Neural progenitor cell (in vitro differentiated cells): Measurements from ENCODE around the gene NCKAP5. TPM values are rescaled to one million over a fixed set of nuclear protein-coding genes. Genes with fewer than 3 reads are reported as not detected.

Experiments used
- DNase-seq: peaks from one replicate; pipeline ENCODE4 v3.0.0-alpha.2; 2016; ENCODE audit warnings: low spot score
- H2AFZ ChIP-seq: fragments of 200-600 bp; sonication (generic); replicated peaks from 2 replicates; pipeline ENCODE4 v1.6.1; 2016; ENCODE audit warnings: antibody characterized with exemption
- H3F3A ChIP-seq: fragments of 200-600 bp; sonication (generic); 2 replicates; pipeline ENCODE4 v1.6.1; 2016; ENCODE audit warnings: antibody characterized with exemption, low read depth
- H3K27ac ChIP-seq: fragments of 200-600 bp; sonication (generic); 2 replicates; pipeline ENCODE4 v1.5.1; 2016; ENCODE audit warnings: mild to moderate bottlenecking
- H3K27me3 ChIP-seq: fragments of 200-600 bp; sonication (generic); 2 replicates; pipeline ENCODE4 v1.6.1; 2016; ENCODE audit warnings: mild to moderate bottlenecking, moderate library complexity
- H3K36me3 ChIP-seq: fragments of 200-600 bp; sonication (generic); 2 replicates; pipeline ENCODE4 v1.5.1; 2016
- H3K4me1 ChIP-seq: fragments of 200-600 bp; sonication (generic); 2 replicates; pipeline ENCODE4 v1.6.1; 2016; ENCODE audit warnings: mixed run types
- H3K4me2 ChIP-seq: fragments of 200-600 bp; sonication (generic); 2 replicates; pipeline ENCODE4 v1.6.1; 2016
- H3K4me3 ChIP-seq: fragments of 200-600 bp; sonication (generic); 2 replicates; pipeline ENCODE4 v1.5.1; 2016
- H3K79me2 ChIP-seq: fragments of 200-600 bp; sonication (generic); 2 replicates; pipeline ENCODE4 v1.6.1; 2016; ENCODE audit warnings: low read depth
- H3K9ac ChIP-seq: fragments of 200-600 bp; sonication (generic); 2 replicates; pipeline ENCODE4 v1.6.1; 2016
- H3K9me3 ChIP-seq: fragments of 200-600 bp; sonication (generic); 2 replicates; pipeline ENCODE4 v1.5.1; 2016; ENCODE audit warnings: low read depth
- H4K20me1 ChIP-seq: fragments of 200-600 bp; sonication (generic); 2 replicates; pipeline ENCODE4 v1.6.1; 2016; ENCODE audit warnings: low read depth
- H3K27ac Mint-ChIP-seq: 3 replicates; pipeline ENCODE4 v1.8.0; 2021; ENCODE audit warnings: mixed read lengths
- H3K27me3 Mint-ChIP-seq: 2 replicates; pipeline ENCODE4 v1.8.0; 2022; ENCODE audit warnings: low read depth, mild to moderate bottlenecking, inconsistent platforms, moderate library complexity, mixed read lengths; ENCODE audit not compliant: insufficient read depth
- H3K36me3 Mint-ChIP-seq: 3 replicates; pipeline ENCODE4 v1.8.0; 2021; ENCODE audit warnings: mixed read lengths
- H3K4me1 Mint-ChIP-seq: 3 replicates; pipeline ENCODE4 v1.8.0; 2021; ENCODE audit warnings: mixed read lengths
- H3K4me3 Mint-ChIP-seq: 3 replicates; pipeline ENCODE4 v1.8.0; 2021; ENCODE audit warnings: mild to moderate bottlenecking, moderate library complexity, mixed read lengths
- H3K9me3 Mint-ChIP-seq: 3 replicates; pipeline ENCODE4 v1.8.0; 2020; ENCODE audit warnings: mixed read lengths
- EZH2 ChIP-seq: fragments of 200-600 bp; sonication (generic); IDR thresholded peaks from 2 replicates; pipeline ENCODE4 v1.6.1; 2017; ENCODE audit warnings: antibody characterized with exemption, mild to moderate bottlenecking, moderate library complexity
- EZH2phosphoT487 ChIP-seq: fragments of 200-600 bp; sonication (generic); IDR thresholded peaks from 2 replicates; pipeline ENCODE4 v1.6.1; 2017; ENCODE audit warnings: antibody characterized with exemption
- total RNA-seq: library from RNA; depleted of rRNA; stranded (reverse); fragments of >200 nt; gene quantifications from 2 replicates; pipeline ENCODE4 v1.2.3, GENCODE V29; 2015; ENCODE audit warnings: low replicate concordance
- TF ChIP-seq, protein P1 (sequence below): fragments of 200-600 bp; sonication (generic); IDR thresholded peaks from 2 replicates; pipeline ENCODE4 v1.5.1; 2017; ENCODE audit warnings: antibody characterized with exemption, mild to moderate bottlenecking

NCKAP5 gene
- total RNA-seq, 1 donor from 2014 or later = 0.47 TPM

DNA sequence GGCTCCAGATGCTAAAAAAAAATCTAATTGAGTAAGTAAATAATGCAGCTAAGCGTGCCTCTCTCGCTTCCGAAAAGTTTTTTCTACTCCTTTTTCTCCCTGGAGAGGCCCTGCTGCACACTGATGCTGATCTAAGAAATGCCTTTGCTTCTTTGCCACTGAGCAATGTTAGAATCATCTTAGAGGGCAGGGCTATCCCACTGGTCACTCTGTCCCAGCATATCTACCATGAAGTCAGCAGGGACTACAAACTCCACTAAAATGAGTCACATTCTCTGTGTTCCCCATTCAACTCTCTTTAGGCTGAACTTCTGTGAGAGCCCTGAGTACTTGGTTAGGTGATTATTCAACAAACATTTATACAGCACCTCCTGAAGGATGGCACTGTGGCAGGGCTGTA lies 770.7 kb downstream of the NCKAP5 start:
- no peak for TF ChIP-seq EZH2
- TF ChIP-seq, protein P1, sequence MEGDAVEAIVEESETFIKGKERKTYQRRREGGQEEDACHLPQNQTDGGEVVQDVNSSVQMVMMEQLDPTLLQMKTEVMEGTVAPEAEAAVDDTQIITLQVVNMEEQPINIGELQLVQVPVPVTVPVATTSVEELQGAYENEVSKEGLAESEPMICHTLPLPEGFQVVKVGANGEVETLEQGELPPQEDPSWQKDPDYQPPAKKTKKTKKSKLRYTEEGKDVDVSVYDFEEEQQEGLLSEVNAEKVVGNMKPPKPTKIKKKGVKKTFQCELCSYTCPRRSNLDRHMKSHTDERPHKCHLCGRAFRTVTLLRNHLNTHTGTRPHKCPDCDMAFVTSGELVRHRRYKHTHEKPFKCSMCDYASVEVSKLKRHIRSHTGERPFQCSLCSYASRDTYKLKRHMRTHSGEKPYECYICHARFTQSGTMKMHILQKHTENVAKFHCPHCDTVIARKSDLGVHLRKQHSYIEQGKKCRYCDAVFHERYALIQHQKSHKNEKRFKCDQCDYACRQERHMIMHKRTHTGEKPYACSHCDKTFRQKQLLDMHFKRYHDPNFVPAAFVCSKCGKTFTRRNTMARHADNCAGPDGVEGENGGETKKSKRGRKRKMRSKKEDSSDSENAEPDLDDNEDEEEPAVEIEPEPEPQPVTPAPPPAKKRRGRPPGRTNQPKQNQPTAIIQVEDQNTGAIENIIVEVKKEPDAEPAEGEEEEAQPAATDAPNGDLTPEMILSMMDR = no peak
- TF ChIP-seq EZH2phosphoT487 = no peak
- DNase-seq = no peak
- H3K4me1 ChIP-seq = no peaks in the 10 kb centered on the region
- Mint-ChIP-seq H3K27ac (no peak overlapping the region), H3K9me3 (no peaks in the 10 kb centered on the region), H3K36me3 (peaks cover 1% of the 10 kb centered on the region), H3K4me3 (no peak overlapping the region), H3K27me3 (no peaks in the 10 kb centered on the region), H3K4me1 (peaks cover 9% of the 10 kb centered on the region)
- no peaks in the 10 kb centered on the region for H3F3A ChIP-seq
- H4K20me1 ChIP-seq = no peaks in the 10 kb centered on the region
- no peak overlapping the region for H3K4me3 ChIP-seq
- no peak overlapping the region for H3K9ac ChIP-seq
- H3K27ac ChIP-seq = no peak overlapping the region
- no peak overlapping the region for H2AFZ ChIP-seq
- H3K27me3 ChIP-seq = no peaks in the 10 kb centered on the region
- H3K79me2 ChIP-seq = no peaks in the 10 kb centered on the region
- H3K9me3 ChIP-seq = no peaks in the 10 kb centered on the region
- H3K4me2 ChIP-seq = no peak overlapping the region
- no peaks in the 10 kb centered on the region for H3K36me3 ChIP-seq

DNA sequence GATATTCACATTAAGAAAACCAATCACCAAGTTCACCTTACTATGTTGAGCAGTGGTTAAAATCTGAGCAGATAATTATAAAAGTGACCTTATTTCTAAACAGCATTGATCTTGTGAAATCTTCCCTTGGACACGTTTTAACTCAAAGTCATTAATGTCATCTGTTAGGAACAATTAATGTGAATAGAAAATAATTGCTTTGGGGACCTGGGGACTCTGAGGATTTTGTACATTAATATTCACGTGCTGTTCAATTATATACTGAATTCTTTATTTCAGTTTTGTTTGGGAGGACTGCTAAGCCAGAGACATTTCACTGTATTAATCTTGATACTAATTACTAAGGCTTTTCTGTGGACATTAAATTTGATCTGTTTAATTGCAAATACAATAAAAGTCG lies 771.2 kb downstream of the NCKAP5 start:
- Mint-ChIP-seq H3K4me3 (no peak overlapping the region), H3K27me3 (no peaks in the 10 kb centered on the region), H3K9me3 (no peaks in the 10 kb centered on the region), H3K36me3 (peaks cover 1% of the 10 kb centered on the region), H3K4me1 (peaks cover 9% of the 10 kb centered on the region), H3K27ac (no peak overlapping the region)
- Histone ChIP-seq H3K36me3 (no peaks in the 10 kb centered on the region), H3K4me3 (no peak overlapping the region), H3K4me2 (no peak overlapping the region), H3F3A (no peaks in the 10 kb centered on the region), H4K20me1 (no peaks in the 10 kb centered on the region), H2AFZ (no peak overlapping the region), H3K79me2 (no peaks in the 10 kb centered on the region), H3K9ac (no peak overlapping the region), H3K9me3 (no peaks in the 10 kb centered on the region), H3K27ac (no peak overlapping the region), H3K4me1 (no peaks in the 10 kb centered on the region), H3K27me3 (no peaks in the 10 kb centered on the region)
- no peak for TF ChIP-seq EZH2phosphoT487
- TF ChIP-seq, protein P1 = no peak
- no peak for TF ChIP-seq EZH2
- no peak for DNase-seq

DNA sequence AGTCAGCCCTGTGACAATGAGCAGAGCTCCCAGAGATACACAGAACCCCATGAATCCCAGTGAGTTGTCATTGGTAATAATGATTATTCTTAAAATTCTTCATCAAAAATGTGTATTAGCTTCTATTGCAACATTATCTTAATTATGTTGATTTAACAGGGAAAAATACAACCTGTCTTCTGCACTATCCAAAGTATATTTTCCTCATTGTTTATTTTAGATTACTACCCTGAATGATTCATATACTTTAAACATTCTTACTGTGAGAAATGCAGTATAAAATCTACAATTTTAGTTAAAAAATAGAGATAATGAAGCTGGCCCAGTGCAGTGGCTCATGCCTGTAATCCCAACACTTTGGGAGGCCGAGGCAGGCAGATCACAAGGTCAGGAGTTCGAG lies 773.0 kb downstream of the NCKAP5 start:
- H3K4me1 ChIP-seq = no peaks in the 10 kb centered on the region
- peaks cover 9% of the 10 kb centered on the region for H3K4me1 Mint-ChIP-seq
- no peak overlapping the region for H3K4me3 ChIP-seq
- TF ChIP-seq, protein P1 = no peak
- TF ChIP-seq EZH2 (no peak), EZH2phosphoT487 (no peak)
- no peak overlapping the region for H3K27ac ChIP-seq
- no peak for DNase-seq
- peaks cover 1% of the 10 kb centered on the region for H3K36me3 Mint-ChIP-seq
- no peaks in the 10 kb centered on the region for H3F3A ChIP-seq
- H3K9me3 Mint-ChIP-seq = no peaks in the 10 kb centered on the region
- no peak overlapping the region for H3K4me2 ChIP-seq
- no peak overlapping the region for H3K27ac Mint-ChIP-seq
- H4K20me1 ChIP-seq = no peaks in the 10 kb centered on the region
- H3K36me3 ChIP-seq = no peaks in the 10 kb centered on the region
- no peaks in the 10 kb centered on the region for H3K9me3 ChIP-seq
- H3K4me3 Mint-ChIP-seq = no peak overlapping the region
- no peaks in the 10 kb centered on the region for H3K27me3 Mint-ChIP-seq
- H3K79me2 ChIP-seq = no peaks in the 10 kb centered on the region
- no peaks in the 10 kb centered on the region for H3K27me3 ChIP-seq
- H2AFZ ChIP-seq = no peak overlapping the region
- H3K9ac ChIP-seq = no peak overlapping the region
